Ectodermal cell (in vitro differentiated cells): ENCODE measurements around the gene DHRSX.
"Not testable (repeated sequence)": the region's sequence is repeated elsewhere in the genome, so short reads cannot be mapped to it uniquely, and the experiment has no call there.

Source experiments
- H3K27ac ChIP-seq: 2 replicates; pipeline ENCODE4 v1.7.0; 2013; ENCODE audit warnings: mild to moderate bottlenecking, low read depth, low read length; ENCODE audit not compliant: insufficient read depth, poor library complexity, severe bottlenecking
- H3K27me3 ChIP-seq: 2 replicates; pipeline ENCODE4 v1.7.0; 2013; ENCODE audit warnings: mild to moderate bottlenecking, low read length; ENCODE audit not compliant: insufficient read depth, control insufficient read depth, poor library complexity, severe bottlenecking
- H3K36me3 ChIP-seq: one replicate; pipeline ENCODE4 v1.7.0; 2013; ENCODE audit warnings: low read length; ENCODE audit not compliant: control insufficient read depth, insufficient read depth
- H3K4me1 ChIP-seq: one replicate; pipeline ENCODE4 v1.7.0; 2013; ENCODE audit warnings: low read length; ENCODE audit not compliant: control insufficient read depth, insufficient read depth
- H3K4me3 ChIP-seq: 2 replicates; pipeline ENCODE4 v1.7.0; 2013; ENCODE audit warnings: low read depth, low read length, control low read depth; ENCODE audit not compliant: insufficient read depth
- H3K9me3 ChIP-seq: 2 replicates; pipeline ENCODE4 v1.7.0; 2013; ENCODE audit warnings: mild to moderate bottlenecking, low read length, moderate library complexity; ENCODE audit not compliant: control insufficient read depth
- WGBS, 2 experiments: methylation state at CpG; one replicate each; pipeline ENCODE4 v1.1.7; 2013; ENCODE audit warnings: missing lambda C conversion rate in 2 of 2; 5-methylcytosine and 5-hydroxymethylcytosine counted together

The DHRSX gene

DNA sequence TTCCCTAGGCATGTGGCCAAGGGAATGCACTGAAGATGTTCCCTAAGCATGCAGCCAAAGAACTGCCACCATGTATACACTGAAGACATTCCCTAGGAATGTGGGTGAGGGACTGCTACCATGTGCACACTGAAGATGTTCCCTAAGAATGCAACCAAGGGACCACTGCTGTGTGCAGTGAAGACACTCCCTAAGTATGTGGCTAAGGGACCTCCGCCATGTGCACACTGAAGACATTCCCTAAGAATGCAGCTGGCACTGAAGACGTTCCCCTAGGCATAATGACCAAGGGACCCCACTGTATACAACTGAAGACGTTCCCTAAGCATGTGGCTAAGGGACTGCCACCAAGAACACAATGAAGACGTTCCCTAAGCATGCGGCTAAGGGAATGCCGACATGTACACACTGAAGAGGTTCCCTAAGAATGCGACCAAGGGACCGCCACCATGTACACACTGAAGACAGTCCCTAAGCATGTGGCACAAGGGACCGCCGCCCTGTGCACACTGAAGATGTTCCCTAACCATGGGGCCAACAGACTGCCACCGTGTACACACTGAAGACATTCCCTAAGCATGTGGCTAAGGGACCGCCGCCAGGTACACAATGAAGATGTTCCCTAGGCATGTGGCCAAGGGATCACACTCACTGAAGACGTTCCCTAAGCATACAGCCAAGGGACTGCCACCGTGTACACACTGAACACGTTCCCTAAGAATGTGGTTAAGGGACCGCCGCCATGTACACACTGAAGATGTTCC lies 25.6 kb downstream of the DHRSX start:
- 91% methylated on average over 18 of the region's 18 CpGs for WGBS, 2 experiments

DNA sequence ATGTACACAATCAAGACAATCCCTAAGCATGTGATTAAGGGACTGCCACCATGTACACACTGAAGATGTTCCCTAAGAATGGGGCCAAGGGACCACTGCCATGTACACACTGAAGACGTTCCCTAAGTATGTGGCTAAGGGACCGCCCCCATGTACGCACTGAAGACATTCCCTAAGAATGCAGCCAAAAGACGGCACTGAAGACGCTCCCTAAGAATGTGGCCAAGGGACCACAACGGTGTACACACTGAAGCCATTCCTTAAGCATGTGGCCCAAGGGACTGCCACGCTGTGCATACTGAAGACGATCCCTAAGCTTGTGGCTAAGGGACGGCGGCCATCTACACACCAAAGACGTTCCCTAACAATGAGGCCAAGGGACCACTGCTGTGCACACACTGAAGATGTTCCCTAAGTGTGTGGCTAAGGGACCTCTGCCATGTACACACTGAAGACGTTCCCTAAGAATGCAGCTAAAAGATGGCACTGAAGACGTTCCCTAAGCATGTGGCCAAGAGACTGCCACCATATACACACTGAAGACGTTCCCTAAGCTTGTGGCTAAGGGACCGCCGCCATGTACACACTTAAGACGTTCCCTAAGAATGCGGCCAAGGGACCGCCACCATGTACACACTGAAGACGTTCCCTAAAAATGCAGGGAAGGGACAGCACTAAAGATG lies 26.4 kb downstream of the DHRSX start:
- no peak overlapping the region for H3K4me3 ChIP-seq
- no peaks in the 10 kb centered on the region for H3K36me3 ChIP-seq
- WGBS, 2 experiments = 89% methylated on average over 20 of the region's 20 CpGs
- H3K4me1 ChIP-seq = no peaks in the 10 kb centered on the region
- no peaks in the 10 kb centered on the region for H3K9me3 ChIP-seq
- H3K27ac ChIP-seq = no peak overlapping the region
- H3K27me3 ChIP-seq = no peaks in the 10 kb centered on the region

More for the DNA sequence above, 25.6 kb downstream of the DHRSX start:
- Histone ChIP-seq H3K9me3 (no peaks in the 10 kb centered on the region), H3K4me1 (no peaks in the 10 kb centered on the region), H3K27me3 (no peaks in the 10 kb centered on the region), H3K27ac (no peak overlapping the region), H3K4me3 (no peak overlapping the region), H3K36me3 (no peaks in the 10 kb centered on the region)

DNA sequence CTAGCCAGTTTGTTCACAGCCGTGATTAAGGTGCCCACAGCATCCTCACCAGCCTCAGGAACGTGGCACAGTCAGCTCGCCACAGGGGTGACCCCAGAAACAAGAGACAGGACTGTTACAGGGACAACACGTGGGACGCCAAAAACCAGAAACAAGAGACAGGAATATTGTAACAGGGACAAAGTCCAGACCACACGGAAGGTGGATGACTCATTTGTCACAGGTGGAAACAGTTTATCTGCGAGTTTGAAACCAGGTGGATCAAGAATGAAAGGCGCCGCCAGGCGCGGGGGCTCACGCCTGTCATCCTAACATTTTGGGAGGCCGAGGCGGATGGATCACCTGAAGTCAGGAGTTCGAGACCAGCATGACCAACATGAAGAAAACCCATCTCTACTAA lies 27.7 kb downstream of the DHRSX start:
- not testable (repeated sequence) for H3K4me3 ChIP-seq, H3K4me1 ChIP-seq, H3K36me3 ChIP-seq, H3K27me3 ChIP-seq, H3K9me3 ChIP-seq, H3K27ac ChIP-seq
- 90 to 92% methylated on average over 15 of the region's 15 CpGs for WGBS, 2 experiments

DNA sequence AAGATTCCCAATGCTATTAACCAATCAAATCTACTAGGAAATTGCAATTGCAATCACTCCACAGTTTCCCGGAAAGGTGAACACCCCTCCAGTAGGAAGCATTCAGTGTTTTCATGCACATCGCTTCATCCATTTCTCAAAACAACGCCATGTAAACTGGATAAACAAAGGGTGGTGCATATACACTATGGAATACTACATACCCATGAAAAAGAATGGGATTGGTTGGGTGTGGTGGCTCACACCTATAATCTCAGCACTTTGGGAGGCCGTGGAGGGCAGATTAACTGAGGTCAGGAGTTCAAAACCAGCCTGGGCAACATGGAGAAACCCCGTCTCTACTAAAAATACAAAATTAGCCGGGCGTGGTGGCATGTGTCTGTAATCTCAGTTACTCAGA lies 29.1 kb downstream of the DHRSX start:
- no peaks in the 10 kb centered on the region for H3K27me3 ChIP-seq
- no peaks in the 10 kb centered on the region for H3K4me1 ChIP-seq
- no peak overlapping the region for H3K27ac ChIP-seq
- WGBS, 2 experiments = 97% methylated on average over 5 to 7 of the region's 7 CpGs
- no peaks in the 10 kb centered on the region for H3K36me3 ChIP-seq
- no peaks in the 10 kb centered on the region for H3K9me3 ChIP-seq
- H3K4me3 ChIP-seq = no peak overlapping the region

DNA sequence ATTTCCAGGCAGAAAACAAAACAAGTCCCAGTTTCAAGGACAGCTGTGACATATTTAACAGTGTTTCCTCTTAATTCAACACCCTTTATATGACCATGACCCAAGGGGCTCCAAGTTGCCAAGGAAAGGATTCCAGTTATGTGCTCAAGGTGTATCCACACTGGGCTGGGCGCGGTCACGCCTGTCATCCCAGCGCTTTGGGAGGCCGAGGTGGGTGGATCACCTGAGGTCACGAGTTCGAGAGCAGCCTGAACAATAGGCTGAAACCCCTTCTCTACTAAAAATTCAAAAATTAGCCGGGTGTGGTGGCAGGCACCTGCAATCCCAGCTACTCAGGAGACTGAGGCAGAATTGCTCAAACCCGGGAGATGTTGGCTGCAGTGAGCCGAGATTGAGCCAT lies 29.6 kb downstream of the DHRSX start:
- not testable (repeated sequence) for H3K36me3 ChIP-seq, H3K27me3 ChIP-seq, H3K4me3 ChIP-seq, H3K4me1 ChIP-seq, H3K27ac ChIP-seq, H3K9me3 ChIP-seq
- WGBS, 2 experiments = 95% methylated on average over 10 of the region's 10 CpGs

DNA sequence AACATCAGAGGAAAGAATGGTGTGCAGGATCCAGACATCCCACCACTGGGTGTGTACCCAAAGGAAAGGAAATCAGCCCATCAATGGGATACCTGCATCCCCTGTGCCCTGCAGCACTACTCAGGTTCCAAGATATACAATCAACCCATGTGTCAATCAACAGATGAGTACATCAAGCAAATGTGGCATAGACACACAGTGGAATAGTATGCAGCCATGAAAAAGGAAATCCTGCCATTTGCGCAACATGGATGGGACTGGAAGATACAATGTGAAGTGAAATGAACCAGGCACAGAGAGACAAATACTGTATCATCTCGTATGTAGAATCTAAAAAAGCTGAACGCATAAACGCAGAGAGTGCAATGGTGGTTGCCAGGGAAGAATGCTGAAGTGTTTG lies 30.9 kb downstream of the DHRSX start:
- H3K27me3 ChIP-seq, H3K36me3 ChIP-seq, H3K9me3 ChIP-seq, H3K27ac ChIP-seq, H3K4me1 ChIP-seq, H3K4me3 ChIP-seq: not testable (repeated sequence)
- 84 to 88% methylated on average over 4 of the region's 4 CpGs for WGBS, 2 experiments

DNA sequence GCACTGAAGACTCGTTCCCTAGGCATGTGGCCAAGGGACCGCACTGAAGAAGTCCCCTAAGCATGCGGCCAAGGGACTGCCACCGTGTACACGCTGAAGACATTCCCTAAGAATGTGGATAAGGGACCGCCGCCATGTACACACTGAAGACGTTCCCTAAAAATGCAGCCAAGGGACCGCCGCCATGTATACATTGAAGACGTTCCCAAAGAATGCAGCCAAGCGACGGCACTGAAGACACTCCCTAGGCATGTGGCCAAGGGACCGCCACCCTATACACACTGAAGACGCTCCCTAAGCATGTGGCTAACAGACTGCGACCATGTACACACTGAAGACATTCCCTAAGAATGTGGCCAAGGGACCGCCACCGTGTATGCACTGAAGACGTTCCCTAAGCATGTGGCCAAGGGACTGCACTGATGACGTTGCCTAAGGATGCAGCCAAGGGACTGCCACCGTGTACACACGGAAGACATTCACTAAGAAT lies 31.5 kb downstream of the DHRSX start:
- Histone ChIP-seq H3K4me3 (no peak overlapping the region), H3K27me3 (no peaks in the 10 kb centered on the region), H3K9me3 (no peaks in the 10 kb centered on the region), H3K4me1 (no peaks in the 10 kb centered on the region), H3K36me3 (peaks cover 8% of the 10 kb centered on the region), H3K27ac (no peak overlapping the region)
- 96% methylated on average over 22 of the region's 22 CpGs for WGBS, 2 experiments

DNA sequence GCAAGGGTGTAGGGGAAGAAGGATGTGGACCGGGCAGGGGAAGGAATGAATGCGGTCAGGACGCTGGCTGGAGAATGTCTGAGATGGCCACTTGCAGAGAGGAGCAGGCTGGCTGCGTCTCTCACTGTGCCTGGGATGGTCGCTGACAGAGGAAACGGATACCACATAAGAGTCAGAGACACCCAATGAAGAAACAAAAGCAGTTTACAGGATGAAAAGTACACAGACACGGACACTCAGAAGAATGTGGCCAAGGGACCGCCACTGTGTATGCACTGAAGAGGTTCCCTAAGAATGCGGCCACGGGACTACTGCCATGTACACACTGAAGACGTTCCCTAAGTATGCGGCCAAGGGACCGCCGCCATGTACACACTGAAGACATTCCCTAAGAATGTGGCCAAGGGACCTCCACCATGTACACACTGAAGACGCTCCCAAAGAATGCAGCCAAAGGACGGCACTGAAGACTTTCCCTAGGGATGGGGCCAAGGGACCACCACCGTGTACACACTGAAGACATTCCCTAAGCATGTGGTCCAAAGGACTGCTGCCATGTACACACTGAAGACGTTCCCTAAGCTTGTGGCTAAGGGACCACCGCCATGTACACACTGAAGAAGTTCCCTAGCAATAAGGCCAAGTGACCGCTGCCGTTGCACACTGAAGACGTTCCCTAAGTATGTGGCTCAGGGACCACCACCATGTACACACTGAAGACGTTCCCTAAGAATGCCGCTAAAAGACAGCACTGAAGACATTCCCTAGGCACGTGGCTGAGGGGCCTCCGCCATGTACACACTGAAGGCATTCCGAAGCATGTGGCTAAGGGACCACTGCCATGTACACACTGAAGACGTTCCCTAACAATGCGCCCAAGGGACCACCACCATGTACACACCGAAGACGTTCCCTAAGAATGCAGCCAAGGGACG lies 32.2 kb downstream of the DHRSX start:
- 92% methylated on average over 32 of the region's 32 CpGs for WGBS, 2 experiments

DNA sequence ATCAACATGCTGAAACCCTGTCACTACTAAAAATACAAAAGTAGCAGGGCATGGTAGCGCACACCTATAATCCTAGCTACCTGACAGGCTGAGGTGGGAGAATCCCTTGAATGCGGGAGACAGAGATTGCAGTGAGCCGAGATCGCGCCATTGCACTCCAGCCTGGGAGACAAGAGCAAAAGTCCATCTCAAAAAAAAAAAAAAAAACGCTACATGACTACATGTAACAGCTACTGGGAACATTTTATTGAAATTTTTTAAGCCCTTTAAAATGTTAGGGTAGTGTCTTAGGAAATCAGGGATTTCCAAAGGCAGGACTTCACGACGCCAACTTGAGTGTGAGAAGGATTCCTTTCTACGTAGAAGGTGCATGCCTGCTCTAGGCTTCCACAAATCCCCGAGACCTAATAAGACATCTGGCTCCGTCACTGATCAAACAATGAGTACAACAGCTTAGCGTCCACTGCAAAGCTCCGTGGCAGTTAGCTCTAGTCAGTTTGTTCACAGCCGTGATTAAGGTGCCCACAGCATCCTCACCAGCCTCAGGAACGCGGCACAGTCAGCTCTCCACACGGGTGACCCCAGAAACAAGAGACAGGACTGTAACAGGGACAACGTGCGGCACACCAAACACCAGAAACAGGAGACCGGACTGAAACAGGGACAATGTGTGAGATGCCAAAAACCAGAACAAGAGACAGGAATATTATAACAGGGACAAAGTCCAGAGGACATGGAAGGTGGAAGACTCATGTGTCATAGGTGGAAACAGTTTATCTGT lies 33.7 kb downstream of the DHRSX start:
- H3K9me3 ChIP-seq = peaks cover 2% of the 10 kb centered on the region
- H3K27ac ChIP-seq = no peak overlapping the region
- 92 to 95% methylated on average over 20 of the region's 20 CpGs for WGBS, 2 experiments
- peaks cover 8% of the 10 kb centered on the region for H3K36me3 ChIP-seq
- H3K27me3 ChIP-seq = no peaks in the 10 kb centered on the region
- no peak overlapping the region for H3K4me3 ChIP-seq
- peaks cover 10% of the 10 kb centered on the region for H3K4me1 ChIP-seq

More for the DNA sequence above, 32.2 kb downstream of the DHRSX start:
- no peak overlapping the region for H3K4me3 ChIP-seq
- peaks cover 1% of the 10 kb centered on the region for H3K4me1 ChIP-seq
- no peak overlapping the region for H3K27ac ChIP-seq
- no peaks in the 10 kb centered on the region for H3K27me3 ChIP-seq
- peaks cover 2% of the 10 kb centered on the region for H3K9me3 ChIP-seq
- peaks cover 8% of the 10 kb centered on the region for H3K36me3 ChIP-seq
